K562 (cell line): ENCODE measurements around the gene PCBP3. TPM values are rescaled to one million over a fixed set of nuclear protein-coding genes. Genes with fewer than 3 reads are reported as not detected.

ENCODE experiments used
- ATAC-seq: fragments of 200-7000 bp; cut with Tn5 transposase; 3 replicates; pipeline ENCODE4 v1.9.1; 2020; ENCODE audit warnings: moderate library complexity
- BruUV-seq: library from RNA; stranded (reverse); fragments of 400-500 nt; replicated peaks from 2 replicates; lab custom pipeline; 2021; lab: Mats Ljungman, UMichigan
- CTCF ChIA-PET: fragments of 300-600 bp; formaldehyde crosslinking; extraction: SDS; loops from one replicate; lab custom pipeline; 2021; ENCODE audit warnings: low intra/inter-chr PET ratio; lab: Yijun Ruan, JAX
- POLR2A ChIA-PET: fragments of 300-600, 350-650 bp; sonication (Branson Sonifier 250); formaldehyde crosslinking; extraction: SDS; loops from one replicate; lab custom pipeline; 2021; ENCODE audit warnings: antibody characterized with exemption, inconsistent platforms; lab: Yijun Ruan, JAX
- DNase-seq, 4 experiments: peaks; one replicate each; pipeline versions ENCODE4 v3.0.0 to v3.0.0-alpha.2; 2011 to 2018; ENCODE audit warnings: low spot score in 3 of 4, mixed read lengths in 3 of 4; ENCODE audit errors: extremely low read depth in 1 of 4
- FAIRE-seq: peaks from 2 replicates; lab custom pipeline; 2011; peaks lifted over from hg19 to GRCh38; lab: Jason Lieb, UNC
- H2AFZ ChIP-seq: 2 replicates; pipeline ENCODE4 v1.6.0; 2011; ENCODE audit warnings: low read depth, low read length, control low read depth, inconsistent platforms
- H3K27ac ChIP-seq: fragments of 200-600 bp; 3 replicates; pipeline ENCODE4 v1.8.0; 2011; ENCODE audit warnings: low read depth, mild to moderate bottlenecking, control low read depth, inconsistent platforms, low read length, moderate library complexity, mixed read lengths; ENCODE audit errors: extremely low read depth
- H3K27me3 ChIP-seq, 2 experiments: fragments of 300-600 bp in 1 of 2; 2 replicates in 1 of 2; 3 replicates in 1 of 2; pipeline versions ENCODE4 v1.6.0 to v1.8.0; 2011; ENCODE audit warnings: inconsistent platforms in 2 of 2, low read length in 2 of 2, mild to moderate bottlenecking in 1 of 2, mixed read lengths in 1 of 2, moderate library complexity in 1 of 2; ENCODE audit not compliant: control insufficient read depth in 2 of 2, insufficient read depth in 2 of 2
- H3K36me3 ChIP-seq: fragments of 300-600 bp; 3 replicates; pipeline ENCODE4 v1.8.0; 2011; ENCODE audit warnings: mild to moderate bottlenecking, low read length, inconsistent platforms; ENCODE audit not compliant: control insufficient read depth, insufficient read depth
- H3K4me1 ChIP-seq, 2 experiments: fragments of 200-600 bp in 1 of 2; replicated peaks in 1 of 2; 2 replicates in 1 of 2; 3 replicates in 1 of 2; pipeline versions ENCODE4 v1.5.1 to v1.8.0; 2011; ENCODE audit warnings: inconsistent platforms in 2 of 2, low read length in 2 of 2, mild to moderate bottlenecking in 1 of 2, mixed read lengths in 1 of 2, moderate library complexity in 1 of 2; ENCODE audit not compliant: control insufficient read depth in 2 of 2, insufficient read depth in 2 of 2
- H3K4me2 ChIP-seq: 2 replicates; pipeline ENCODE4 v1.6.1; 2011; ENCODE audit warnings: low read length, control low read depth, inconsistent platforms, mixed read lengths; ENCODE audit not compliant: insufficient read depth
- H3K4me3 ChIP-seq: fragments of 200-600 bp; sonication (generic), shearing (Covaris generic); 2 replicates; pipeline ENCODE4 v1.5.1; 2016; ENCODE audit warnings: control low read depth, inconsistent platforms
- H3K79me2 ChIP-seq: fragments of 200-600 bp; 3 replicates; pipeline ENCODE4 v1.8.0; 2011; ENCODE audit warnings: low read length, inconsistent platforms; ENCODE audit not compliant: control insufficient read depth, insufficient read depth
- H3K9ac ChIP-seq, 2 experiments: 2 replicates each; pipeline versions ENCODE4 v1.6.0 to v1.6.1; 2011; ENCODE audit warnings: low read depth in 2 of 2, low read length in 2 of 2, control low read depth in 1 of 2, inconsistent platforms in 1 of 2, mild to moderate bottlenecking in 1 of 2, mixed read lengths in 1 of 2; ENCODE audit not compliant: insufficient read depth in 1 of 2
- H3K9me1 ChIP-seq: one replicate; pipeline ENCODE4 v1.6.0; 2011; ENCODE audit warnings: inconsistent platforms, mild to moderate bottlenecking, low read length, moderate library complexity; ENCODE audit not compliant: control insufficient read depth, insufficient read depth
- H3K9me3 ChIP-seq: replicated peaks from 2 replicates; pipeline ENCODE4 v1.5.1; 2011; ENCODE audit warnings: low read depth, low read length, inconsistent platforms; ENCODE audit not compliant: control insufficient read depth, insufficient read depth
- H4K20me1 ChIP-seq: replicated peaks from 2 replicates; pipeline ENCODE4 v1.6.1; 2011; ENCODE audit warnings: low read length, inconsistent platforms, mixed read lengths; ENCODE audit not compliant: control insufficient read depth, insufficient read depth
- KLF16 ChIP-seq: IDR thresholded peaks from 2 replicates; pipeline ENCODE4 v1.6.1; 2016; ENCODE audit warnings: antibody characterized with exemption
- RNF2 ChIP-seq: sonication (generic); IDR thresholded peaks from 2 replicates; pipeline ENCODE4 v1.6.1; 2016
- THRAP3 ChIP-seq: fragments of 450-650 bp; IDR thresholded peaks from 2 replicates; pipeline ENCODE4 v1.6.1; 2016; ENCODE audit warnings: mild to moderate bottlenecking, inconsistent platforms, borderline replicate concordance
- WHSC1 ChIP-seq: IDR thresholded peaks from one replicate; pipeline ENCODE4 v1.6.1; 2012; ENCODE audit warnings: low read length, control low read depth, inconsistent platforms
- ZNF212 ChIP-seq: fragments of 450-650 bp; formaldehyde crosslinking; IDR thresholded peaks from 2 replicates; pipeline ENCODE4 v1.4.0; 2020; ENCODE audit warnings: mild to moderate bottlenecking
- WGBS: fragments of 100-300 bp; shearing (Covaris generic); methylation state at CpG from one replicate; pipeline ENCODE4 v1.1.6; 2016; ENCODE audit warnings: low coverage, mixed read lengths; ENCODE audit not compliant: insufficient coverage; ENCODE audit errors: missing lambda C conversion rate; 5-methylcytosine and 5-hydroxymethylcytosine counted together
- in situ Hi-C: fragments of 300-500 bp; cut with MboI; formaldehyde crosslinking; loops from 4 replicates; pipeline ENCODE4 v1.15.0; 2018; ENCODE audit warnings: inconsistent platforms, mixed read lengths
- intact Hi-C: fragments of 100-400 bp; cut with micrococcal nuclease; formaldehyde crosslinking; loops from 2 replicates; pipeline ENCODE4 v1.14.2; 2022
- polyA plus RNA-seq, 8 experiments: library from polyadenylated mRNA; depleted of rRNA in 4 of 8; stranded (reverse) in 5 of 8; unstranded in 3 of 8; fragments of >200 nt; fragmentation: Nextera tagmentation in 2 of 8; fragmentation: Illumina TruSeq in 1 of 8; extraction: Ambion mirVana in 2 of 8; extraction: Trizol in 1 of 8; gene quantifications; 2 replicates each; pipeline versions ENCODE4 v1.2.1 to v1.2.3, GENCODE V29; 2011 to 2014; ENCODE audit warnings: inconsistent platforms in 1 of 8, missing spikeins in 1 of 8
- total RNA-seq, 7 experiments: library from RNA; depleted of rRNA in 6 of 7; stranded (reverse); fragments of >200 nt in 6 of 7; fragmentation: Illumina TruSeq in 2 of 7; extraction: Trizol in 2 of 7; gene quantifications; 2 replicates each; pipeline versions ENCODE4 v1.2.1 to v1.2.3, GENCODE V29; 2011 to 2021; ENCODE audit warnings: low replicate concordance in 1 of 7
- TF ChIP-seq, protein P1 (sequence below): fragments of 450-650 bp; IDR thresholded peaks from 2 replicates; pipeline ENCODE4 v1.6.1; 2016

Gene PCBP3
- total and polyA plus RNA-seq, 9 of the 15 experiments (the other 6 are each of a cell fraction or from before 2014, with no cell fraction given): 0.18 TPM; not detected in 8

DNA sequence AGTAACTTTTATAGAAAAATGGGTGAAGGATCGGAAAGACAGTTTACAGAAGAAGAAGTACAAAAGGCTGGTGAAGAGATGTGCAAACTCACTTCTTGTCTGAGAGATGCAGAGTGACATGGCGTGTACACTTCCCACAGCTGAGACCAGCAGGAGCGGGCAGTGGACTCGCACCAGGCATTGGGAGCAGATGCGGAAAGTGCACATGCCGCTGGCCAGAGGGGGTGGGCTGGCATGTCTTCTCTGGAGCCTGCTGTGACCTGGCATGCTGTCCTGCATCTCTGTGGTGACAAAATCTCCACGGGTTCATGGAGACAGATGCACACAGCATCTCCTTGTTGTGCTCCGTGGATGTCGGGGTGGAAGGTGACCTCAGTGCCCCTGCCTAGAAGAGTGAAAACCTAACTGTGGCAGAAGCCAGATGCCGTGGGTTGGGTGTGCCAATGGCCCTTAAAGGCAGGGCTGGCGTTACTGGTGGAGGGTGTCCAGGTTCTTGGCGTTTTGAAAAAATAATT lies 209.4 kb downstream of the PCBP3 start:
- ATAC-seq: no peak
- DNase-seq: no peak
- H3K4me2 ChIP-seq: no peak overlapping the region
- no peak for FAIRE-seq
- H3K9ac ChIP-seq: no peak overlapping the region
- H3K27me3 ChIP-seq: peaks cover 42 to 51% of the 10 kb centered on the region in 2 experiments
- no TSS peak for BruUV-seq
- H3K4me1 ChIP-seq: no peaks in the 10 kb centered on the region
- no peaks in the 10 kb centered on the region for H3K36me3 ChIP-seq
- POLR2A ChIA-PET: interaction anchor here (0.7 to 0.8 kb wide), 2 partner anchors 41 to 390 kb away, joined by 3 read pairs; no protein-coding TSS in a partner anchor
- H3K9me3 ChIP-seq: no peaks in the 10 kb centered on the region
- no peaks in the 10 kb centered on the region for H4K20me1 ChIP-seq
- under 1% methylated on average over 12 of the region's 12 CpGs for WGBS
- in situ Hi-C loops (no loop called here), intact Hi-C loops (no loop called here)
- H3K27ac ChIP-seq: no peak overlapping the region
- H3K79me2 ChIP-seq: no peaks in the 10 kb centered on the region
- H3K4me3 ChIP-seq: no peak overlapping the region
- H3K9me1 ChIP-seq: no peaks in the 10 kb centered on the region
- CTCF ChIA-PET: no interaction called here
- TF ChIP-seq THRAP3 (no peak), WHSC1 (no peak), KLF16 (no peak), ZNF212 (CRISPR knock-in tag) (no peak), RNF2 (no peak)
- TF ChIP-seq, protein P1, sequence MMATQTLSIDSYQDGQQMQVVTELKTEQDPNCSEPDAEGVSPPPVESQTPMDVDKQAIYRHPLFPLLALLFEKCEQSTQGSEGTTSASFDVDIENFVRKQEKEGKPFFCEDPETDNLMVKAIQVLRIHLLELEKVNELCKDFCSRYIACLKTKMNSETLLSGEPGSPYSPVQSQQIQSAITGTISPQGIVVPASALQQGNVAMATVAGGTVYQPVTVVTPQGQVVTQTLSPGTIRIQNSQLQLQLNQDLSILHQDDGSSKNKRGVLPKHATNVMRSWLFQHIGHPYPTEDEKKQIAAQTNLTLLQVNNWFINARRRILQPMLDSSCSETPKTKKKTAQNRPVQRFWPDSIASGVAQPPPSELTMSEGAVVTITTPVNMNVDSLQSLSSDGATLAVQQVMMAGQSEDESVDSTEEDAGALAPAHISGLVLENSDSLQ: no peak
- H2AFZ ChIP-seq: no peak overlapping the region
